ENCODE data around the gene TYSND1. TPM values are rescaled to one million over a fixed set of nuclear protein-coding genes. Genes with fewer than 3 reads are reported as not detected.

The TYSND1 gene
- total and polyA plus RNA-seq, 2 experiments from 2014 or later = 19.0 to 28.8 TPM

DNA sequence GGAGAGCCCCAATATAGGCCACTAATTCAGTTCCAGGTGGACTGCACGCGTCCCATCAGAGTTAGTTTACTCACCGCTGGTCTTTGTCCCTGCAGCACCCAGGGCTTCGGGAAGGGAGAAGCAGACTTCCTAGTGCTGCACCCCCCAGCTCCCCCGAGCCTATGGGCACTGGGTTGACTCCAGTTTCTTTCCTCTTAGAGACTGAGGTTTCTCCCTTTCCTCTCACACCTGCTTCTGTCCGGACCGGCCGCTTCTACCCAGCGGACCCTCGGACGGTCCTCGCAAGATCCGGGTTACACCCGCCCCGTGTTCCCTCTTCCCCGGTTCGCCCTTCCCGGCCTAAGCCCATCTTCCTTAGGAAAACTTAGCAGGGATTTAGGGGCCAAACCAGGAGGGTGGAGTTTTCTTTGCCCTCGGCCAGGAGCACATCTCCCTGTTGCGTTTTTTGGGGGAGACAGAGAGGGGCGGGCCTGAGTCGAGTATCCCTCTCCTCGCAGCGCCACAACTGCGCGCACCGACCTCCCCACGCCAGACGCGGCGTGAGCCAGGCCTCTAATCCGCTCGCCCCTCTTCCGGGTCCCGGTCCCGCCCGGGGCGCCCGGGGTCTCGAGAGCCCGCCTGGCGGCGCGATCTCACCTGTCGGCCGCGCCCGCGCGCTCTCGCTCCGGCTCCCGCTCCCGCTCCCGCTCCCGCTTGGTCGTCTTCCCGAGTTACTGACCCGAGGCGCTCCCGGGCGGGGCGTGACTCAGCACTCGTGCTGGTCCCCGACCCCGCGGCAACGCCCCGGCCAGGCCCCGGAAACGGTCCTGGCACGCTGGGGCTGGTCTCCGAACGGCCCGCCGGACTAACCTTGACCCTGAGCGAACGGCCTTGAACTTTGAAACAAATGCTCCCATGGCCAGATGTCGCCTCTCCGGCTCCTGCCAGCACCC is 14.1 kb downstream of the TYSND1 start, which contains the start of gene AIFM2:
Gene AIFM2, minus strand, starts transcription at position 728 of the 932 bp plus-strand sequence. CDS start 8,741 bp downstream, outside the sequence.
- peak; percentile 76 to 77 for DNase-seq (ENCODE audit: low read depth in 1 of 2, low spot score in 1 of 2)
- H3K36me3 ChIP-seq = no peaks in the 10 kb centered on the region
- no peak within 1 kb of the TSS for H3K27ac ChIP-seq
- TF ChIP-seq, protein P1, sequence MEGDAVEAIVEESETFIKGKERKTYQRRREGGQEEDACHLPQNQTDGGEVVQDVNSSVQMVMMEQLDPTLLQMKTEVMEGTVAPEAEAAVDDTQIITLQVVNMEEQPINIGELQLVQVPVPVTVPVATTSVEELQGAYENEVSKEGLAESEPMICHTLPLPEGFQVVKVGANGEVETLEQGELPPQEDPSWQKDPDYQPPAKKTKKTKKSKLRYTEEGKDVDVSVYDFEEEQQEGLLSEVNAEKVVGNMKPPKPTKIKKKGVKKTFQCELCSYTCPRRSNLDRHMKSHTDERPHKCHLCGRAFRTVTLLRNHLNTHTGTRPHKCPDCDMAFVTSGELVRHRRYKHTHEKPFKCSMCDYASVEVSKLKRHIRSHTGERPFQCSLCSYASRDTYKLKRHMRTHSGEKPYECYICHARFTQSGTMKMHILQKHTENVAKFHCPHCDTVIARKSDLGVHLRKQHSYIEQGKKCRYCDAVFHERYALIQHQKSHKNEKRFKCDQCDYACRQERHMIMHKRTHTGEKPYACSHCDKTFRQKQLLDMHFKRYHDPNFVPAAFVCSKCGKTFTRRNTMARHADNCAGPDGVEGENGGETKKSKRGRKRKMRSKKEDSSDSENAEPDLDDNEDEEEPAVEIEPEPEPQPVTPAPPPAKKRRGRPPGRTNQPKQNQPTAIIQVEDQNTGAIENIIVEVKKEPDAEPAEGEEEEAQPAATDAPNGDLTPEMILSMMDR (IDR thresholded peaks at IDR 0.05; ENCODE audit: low read depth, low read length) = peak; percentile 10
- peaks cover 4% of the 10 kb centered on the region for H3K4me1 ChIP-seq (ENCODE audit: low read depth)
- H3K27me3 ChIP-seq = peaks cover 39% of the 10 kb centered on the region
- H3K9me3 ChIP-seq (ENCODE audit: low read depth) = no peaks in the 10 kb centered on the region
- peak within 1 kb of the TSS; percentile 28 for H3K4me3 ChIP-seq

DNA sequence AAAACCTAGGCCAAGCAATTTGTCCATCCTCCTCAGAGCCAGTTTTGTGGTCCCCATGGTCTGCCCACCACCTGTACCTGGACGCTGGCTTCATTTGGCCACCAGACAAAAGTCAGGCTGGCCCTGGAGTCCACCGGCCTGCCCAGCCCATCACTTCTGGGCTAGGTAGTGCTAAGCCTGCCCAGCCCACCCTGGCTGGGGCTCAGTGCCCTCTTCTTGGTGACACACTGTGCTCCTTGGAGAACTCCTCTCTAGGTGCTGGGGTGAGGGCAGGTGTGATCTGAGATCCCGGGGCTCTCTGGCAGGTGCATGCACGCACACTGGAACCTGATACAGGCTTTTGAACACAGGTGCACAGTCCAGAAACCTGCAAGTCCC is 15.0 kb downstream of the TYSND1 start:
- Histone ChIP-seq H3K9me3 (ENCODE audit: low read depth) (no peaks in the 10 kb centered on the region), H3K36me3 (no peaks in the 10 kb centered on the region), H3K4me3 (no peak overlapping the region), H3K27ac (no peak overlapping the region), H3K4me1 (ENCODE audit: low read depth) (peaks cover 4% of the 10 kb centered on the region), H3K27me3 (peaks cover 39% of the 10 kb centered on the region)
- DNase-seq (ENCODE audit: low read depth in 1 of 2, low spot score in 1 of 2) = no peak
- TF ChIP-seq, protein P1 (IDR thresholded peaks at IDR 0.05; ENCODE audit: low read depth, low read length) = no peak

GRCh38 chr10:70130878-70131559 is 15.5 kb downstream of the TYSND1 start:
- H3K4me1 ChIP-seq (ENCODE audit: low read depth) = peaks cover 6% of the 10 kb centered on the region
- no peak overlapping the region for H3K4me3 ChIP-seq
- no peaks in the 10 kb centered on the region for H3K9me3 ChIP-seq (ENCODE audit: low read depth)
- TF ChIP-seq, protein P1 (IDR thresholded peaks at IDR 0.05; ENCODE audit: low read depth, low read length) = no peak
- H3K27me3 ChIP-seq = peaks cover 39% of the 10 kb centered on the region
- DNase-seq (ENCODE audit: low read depth in 1 of 2, low spot score in 1 of 2) = peak in 1 of 2 donors; percentile 91
- no peaks in the 10 kb centered on the region for H3K36me3 ChIP-seq
- H3K27ac ChIP-seq = no peak overlapping the region

GRCh38 chr10:70126700-70127395 is 19.7 kb downstream of the TYSND1 start:
- no peak for DNase-seq (ENCODE audit: low read depth in 1 of 2, low spot score in 1 of 2)
- H3K9me3 ChIP-seq (ENCODE audit: low read depth) = no peaks in the 10 kb centered on the region
- H3K36me3 ChIP-seq = no peaks in the 10 kb centered on the region
- H3K27ac ChIP-seq = no peak overlapping the region
- no peak overlapping the region for H3K4me3 ChIP-seq
- H3K27me3 ChIP-seq = peaks cover 17% of the 10 kb centered on the region
- TF ChIP-seq, protein P1 (IDR thresholded peaks at IDR 0.05; ENCODE audit: low read depth, low read length) = no peak
- H3K4me1 ChIP-seq (ENCODE audit: low read depth) = peaks cover 6% of the 10 kb centered on the region

GRCh38 chr10:70125918-70126552 is 20.5 kb downstream of the TYSND1 start:
- Histone ChIP-seq H3K27ac (peak overlapping the region; percentile 38), H3K4me3 (no peak overlapping the region), H3K27me3 (peaks cover 9% of the 10 kb centered on the region), H3K36me3 (no peaks in the 10 kb centered on the region), H3K9me3 (ENCODE audit: low read depth) (no peaks in the 10 kb centered on the region), H3K4me1 (ENCODE audit: low read depth) (peaks cover 6% of the 10 kb centered on the region)
- DNase-seq (ENCODE audit: low read depth in 1 of 2, low spot score in 1 of 2) = peak in 1 of 2 donors; percentile 46
- TF ChIP-seq, protein P1 (IDR thresholded peaks at IDR 0.05; ENCODE audit: low read depth, low read length) = no peak

Data from cardiac muscle cell (in vitro differentiated cells and primary cell).